Gastrocnemius medialis (tissue), 4 donors: ENCODE results near the gene EFHD1. TPM values are rescaled to one million over a fixed set of nuclear protein-coding genes. Genes with fewer than 3 reads are reported as not detected.
"Not testable (repeated sequence)": the region's sequence is repeated elsewhere in the genome, so short reads cannot be mapped to it uniquely, and the experiment has no call there.

Source experiments
- ATAC-seq, 2 donors: fragments of 150-250 bp; one replicate each; pipeline ENCODE4 v1.9.1; 2016
- DNase-seq, 2 donors: peaks; one replicate each; pipeline ENCODE4 v3.0.0-alpha.2; 2019
- H3K27ac ChIP-seq, 4 donors: fragments of 200-600 bp; sonication (generic); 1 replicate in 1 of 4; 2 replicates in 3 of 4; pipeline ENCODE4 v1.5.1; 2016 to 2018; ENCODE audit warnings: mild to moderate bottlenecking in 2 of 4, moderate library complexity in 1 of 4
- H3K27me3 ChIP-seq, 3 donors: fragments of 200-600 bp; sonication (generic) in 2 of 3; 1 replicate in 1 of 3; 2 replicates in 2 of 3; pipeline versions ENCODE4 v1.5.1 to v1.6.0; 2016 to 2019; ENCODE audit warnings: mild to moderate bottlenecking in 1 of 3, moderate library complexity in 1 of 3
- H3K36me3 ChIP-seq, 2 donors: fragments of 200-600 bp; sonication (generic) in 1 of 2; one replicate each; pipeline ENCODE4 v1.5.1; 2017 to 2018
- H3K4me1 ChIP-seq, 2 donors: fragments of 200-600 bp; sonication (generic) in 1 of 2; one replicate each; pipeline ENCODE4 v1.5.1; 2016 to 2017; ENCODE audit warnings: mild to moderate bottlenecking in 2 of 2
- H3K4me3 ChIP-seq, 4 donors: fragments of 200-600 bp; sonication (generic) in 3 of 4; 1 replicate in 1 of 4; 2 replicates in 3 of 4; pipeline ENCODE4 v1.5.1; 2016 to 2019; ENCODE audit warnings: mild to moderate bottlenecking in 2 of 4
- H3K9me3 ChIP-seq, 3 donors: fragments of 200-600 bp; sonication (generic) in 2 of 3; 1 replicate in 1 of 3; 2 replicates in 2 of 3; pipeline ENCODE4 v1.5.1; 2016 to 2019
- POLR2A ChIP-seq, 2 donors: fragments of 450-650 bp; IDR thresholded peaks; one replicate each; pipeline ENCODE4 v1.6.1; 2017; ENCODE audit warnings: antibody characterized with exemption in 2 of 2, mild to moderate bottlenecking in 2 of 2, moderate library complexity in 2 of 2
- in situ Hi-C, 4 donors: fragments of 200-750 bp; cut with MboI; loops; one replicate each; pipeline versions ENCODE4 v1.15.0 to v1.8.0; 2017; ENCODE audit warnings: low sequenced_read_pairs in 4 of 4
- intact Hi-C: fragments of 100-400 bp; cut with DNase I; formaldehyde crosslinking; loops from one replicate; pipeline ENCODE4 v1.15.1; 2023; ENCODE audit warnings: low total_unique reads
- total RNA-seq, 4 donors: library from RNA; depleted of rRNA; stranded (reverse); fragments of >200 nt; gene quantifications; one replicate each; pipeline versions ENCODE4 v1.1.0 to v1.2.3, GENCODE V29; 2016
- TF ChIP-seq, protein P1 (sequence below), 5 experiments: fragments of 450-650 bp in 3 of 5; fragments of 200-600 bp in 2 of 5; sonication (generic) in 2 of 5; IDR thresholded peaks in 4 of 5; conservative IDR thresholded peaks in 1 of 5; 1 replicate in 4 of 5; 2 replicates in 1 of 5; pipeline ENCODE4 v1.5.1; 2016 to 2019; ENCODE audit warnings: antibody characterized with exemption in 5 of 5, mild to moderate bottlenecking in 3 of 5, moderate library complexity in 3 of 5

Gene EFHD1
- total RNA-seq, 4 donors from 2014 or later: 13.4 to 29.0 (median 13.9) TPM

DNA sequence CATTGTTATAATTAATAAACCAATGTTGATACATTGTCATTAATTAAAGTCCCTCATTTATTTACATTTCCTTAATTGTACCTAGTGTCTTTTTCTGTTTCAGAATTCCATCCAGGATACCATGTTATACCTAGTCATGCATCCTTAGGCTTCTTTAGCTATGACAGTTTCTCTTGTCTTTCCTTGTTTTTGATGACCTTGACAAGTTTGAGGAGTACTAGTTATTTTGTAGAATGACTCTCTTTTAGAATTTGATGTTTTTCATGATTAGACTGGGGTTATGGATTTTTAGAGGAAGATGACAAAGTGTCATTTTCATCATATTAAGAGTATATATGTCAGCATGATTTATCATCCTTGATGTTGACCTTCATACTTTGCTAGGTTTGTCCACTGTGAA, 80.1 kb downstream of the EFHD1 start:
- Histone ChIP-seq H3K36me3 (peaks cover 0 to 10% of the 10 kb centered on the region in 2 donors), H3K4me3 (no peak overlapping the region)

GRCh38 chr2:232714969-232715368, 81.6 kb downstream of the EFHD1 start:
- H3K27ac ChIP-seq: no peak overlapping the region
- in situ Hi-C loops: no loop called here
- ATAC-seq (no peak), DNase-seq (no peak)
- no peak for TF ChIP-seq POLR2A (IDR thresholded peaks at IDR 0.05)
- TF ChIP-seq, protein P1, sequence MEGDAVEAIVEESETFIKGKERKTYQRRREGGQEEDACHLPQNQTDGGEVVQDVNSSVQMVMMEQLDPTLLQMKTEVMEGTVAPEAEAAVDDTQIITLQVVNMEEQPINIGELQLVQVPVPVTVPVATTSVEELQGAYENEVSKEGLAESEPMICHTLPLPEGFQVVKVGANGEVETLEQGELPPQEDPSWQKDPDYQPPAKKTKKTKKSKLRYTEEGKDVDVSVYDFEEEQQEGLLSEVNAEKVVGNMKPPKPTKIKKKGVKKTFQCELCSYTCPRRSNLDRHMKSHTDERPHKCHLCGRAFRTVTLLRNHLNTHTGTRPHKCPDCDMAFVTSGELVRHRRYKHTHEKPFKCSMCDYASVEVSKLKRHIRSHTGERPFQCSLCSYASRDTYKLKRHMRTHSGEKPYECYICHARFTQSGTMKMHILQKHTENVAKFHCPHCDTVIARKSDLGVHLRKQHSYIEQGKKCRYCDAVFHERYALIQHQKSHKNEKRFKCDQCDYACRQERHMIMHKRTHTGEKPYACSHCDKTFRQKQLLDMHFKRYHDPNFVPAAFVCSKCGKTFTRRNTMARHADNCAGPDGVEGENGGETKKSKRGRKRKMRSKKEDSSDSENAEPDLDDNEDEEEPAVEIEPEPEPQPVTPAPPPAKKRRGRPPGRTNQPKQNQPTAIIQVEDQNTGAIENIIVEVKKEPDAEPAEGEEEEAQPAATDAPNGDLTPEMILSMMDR (IDR thresholded peaks at IDR 0.05 in 4 of 5, conservative IDR thresholded peaks at IDR 0.05 in 1 of 5): no peak
- H3K4me3 ChIP-seq: no peak overlapping the region
- H3K4me1 ChIP-seq: peaks cover 8 to 14% of the 10 kb centered on the region in 2 donors
- peaks cover 0 to 4% of the 10 kb centered on the region in 2 donors for H3K36me3 ChIP-seq
- H3K9me3 ChIP-seq: no peaks in the 10 kb centered on the region
- no peaks in the 10 kb centered on the region for H3K27me3 ChIP-seq
- intact Hi-C loops: no loop called here

More for the DNA sequence above, 80.1 kb downstream of the EFHD1 start:
- Histone ChIP-seq H3K4me1 (peaks cover 7 to 13% of the 10 kb centered on the region in 2 donors), H3K9me3 (no peaks in the 10 kb centered on the region), H3K27me3 (no peaks in the 10 kb centered on the region), H3K27ac (no peak overlapping the region)
- no peak for TF ChIP-seq POLR2A (IDR thresholded peaks at IDR 0.05)
- TF ChIP-seq, protein P1 (IDR thresholded peaks at IDR 0.05 in 4 of 5, conservative IDR thresholded peaks at IDR 0.05 in 1 of 5): no peak
- ATAC-seq: no peak
- in situ Hi-C loops (no loop called here), intact Hi-C loops (no loop called here)
- no peak for DNase-seq

DNA sequence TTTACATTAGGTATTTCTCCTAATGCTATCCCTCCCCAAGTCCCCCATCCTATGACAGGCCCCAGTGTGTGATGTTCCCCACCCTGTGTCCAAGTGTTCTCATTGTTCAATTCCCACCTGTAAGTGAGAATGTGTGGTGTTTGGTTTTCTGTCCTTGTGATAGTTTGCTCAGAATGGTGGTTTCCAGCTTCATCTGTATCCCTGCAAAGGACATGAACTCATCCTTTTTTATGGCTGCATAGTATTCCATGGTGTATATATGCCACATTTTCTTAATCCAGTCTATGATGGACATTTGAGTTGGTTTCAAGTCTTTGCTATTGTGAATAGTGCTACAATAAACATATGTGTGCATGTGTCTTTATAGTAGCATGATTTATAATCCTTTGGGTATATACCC, 86.7 kb downstream of the EFHD1 start:
- intact Hi-C loops, H3K27me3 ChIP-seq, H3K36me3 ChIP-seq, in situ Hi-C loops, H3K4me3 ChIP-seq, DNase-seq, H3K27ac ChIP-seq, H3K9me3 ChIP-seq, ATAC-seq: not testable (repeated sequence)
- H3K4me1 ChIP-seq: peaks cover 8 to 21% of the 10 kb centered on the region in 2 donors

- Histone ChIP-seq H3K27me3 (no peaks in the 10 kb centered on the region), H3K4me1 (peaks cover 8 to 21% of the 10 kb centered on the region in 2 donors), H3K9me3 (no peaks in the 10 kb centered on the region), H3K36me3 (peaks cover 0 to 15% of the 10 kb centered on the region in 2 donors), H3K27ac (no peak overlapping the region), H3K4me3 (no peak overlapping the region)
- intact Hi-C loops (no loop called here), in situ Hi-C loops (no loop called here)
- DNase-seq (no peak), ATAC-seq (no peak)
- TF ChIP-seq, protein P1 (IDR thresholded peaks at IDR 0.05 in 4 of 5, conservative IDR thresholded peaks at IDR 0.05 in 1 of 5): no peak
- no peak for TF ChIP-seq POLR2A (IDR thresholded peaks at IDR 0.05)
Measured at GRCh38 chr2:232721261-232721660, 87.9 kb downstream of the EFHD1 start.

GRCh38 chr2:232721882-232722281, 88.5 kb downstream of the EFHD1 start:
- TF ChIP-seq, protein P1 (IDR thresholded peaks at IDR 0.05 in 4 of 5, conservative IDR thresholded peaks at IDR 0.05 in 1 of 5): no peak
- TF ChIP-seq POLR2A (IDR thresholded peaks at IDR 0.05): no peak
- Histone ChIP-seq H3K9me3 (no peaks in the 10 kb centered on the region), H3K4me1 (peaks cover 8 to 21% of the 10 kb centered on the region in 2 donors), H3K4me3 (no peak overlapping the region), H3K36me3 (peaks cover 0 to 15% of the 10 kb centered on the region in 2 donors), H3K27ac (no peak overlapping the region), H3K27me3 (no peaks in the 10 kb centered on the region)
- no peak for ATAC-seq
- intact Hi-C loops: no loop called here
- in situ Hi-C loops: no loop called here
- DNase-seq: no peak
